Measurements from ENCODE around the gene LURAP1L. TPM values are rescaled to one million over a fixed set of nuclear protein-coding genes. Genes with fewer than 3 reads are reported as not detected.

The LURAP1L gene
- total RNA-seq, 1 experiment from 2014 or later = 0.13 TPM

DNA sequence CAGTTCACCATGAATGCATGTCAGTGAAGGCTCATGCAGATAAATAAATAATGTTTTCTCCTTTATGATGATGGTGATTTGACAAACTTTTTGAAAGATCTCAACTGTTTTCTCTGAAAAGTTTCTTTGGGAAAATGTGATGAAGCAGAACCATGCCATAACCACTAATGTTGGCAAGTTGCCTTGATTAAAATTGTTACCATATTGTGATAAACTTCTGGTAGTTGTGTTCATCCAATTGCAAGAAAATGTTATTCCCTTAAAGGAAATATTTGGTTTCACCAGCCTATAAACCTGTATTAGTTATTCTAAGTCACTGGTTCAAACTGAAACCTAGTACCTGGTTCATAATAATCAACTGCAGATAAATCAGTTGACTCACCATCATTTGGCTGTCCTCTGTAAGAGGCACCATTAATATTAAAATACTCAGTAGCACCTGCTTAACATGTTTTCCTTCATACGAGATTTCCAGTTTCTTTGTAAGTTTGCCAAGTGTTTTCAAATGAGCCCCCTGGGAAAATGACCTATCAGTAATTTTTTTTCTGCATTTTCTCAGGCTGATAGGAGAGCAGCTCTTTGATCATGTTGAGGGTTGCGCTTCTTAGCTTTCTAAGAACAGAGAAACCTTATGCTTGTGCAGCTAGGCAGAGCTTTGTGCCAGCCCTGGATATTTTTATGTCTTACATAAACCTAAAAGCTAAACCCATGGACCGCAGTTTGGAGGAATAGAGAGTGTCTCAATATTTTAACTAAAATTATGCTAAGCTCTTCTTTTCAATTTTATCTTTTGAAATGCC, 88.0 kb downstream of the LURAP1L start:
- H3K36me3 Mint-ChIP-seq (ENCODE audit: insufficient read depth in 1 of 3, low read depth in 3 of 3) = no peaks in the 10 kb centered on the region
- H3K27ac ChIP-seq (ENCODE audit: insufficient read length, low read depth, low read length) = no peak overlapping the region
- peaks cover 0 to 4% of the 10 kb centered on the region in 2 experiments; a peak in 4 of 5 replicates for H3K9me3 Mint-ChIP-seq
- H3K4me1 ChIP-seq (ENCODE audit: insufficient read depth, low read length) = no peaks in the 10 kb centered on the region
- H3T11ph ChIP-seq (ENCODE audit: low read length) = no peak overlapping the region
- no peak overlapping the region for H2BK5ac ChIP-seq (ENCODE audit: insufficient read length, low read length)
- H2BK15ac ChIP-seq (ENCODE audit: low read depth, low read length) = no peak overlapping the region
- TF ChIP-seq, protein P1, sequence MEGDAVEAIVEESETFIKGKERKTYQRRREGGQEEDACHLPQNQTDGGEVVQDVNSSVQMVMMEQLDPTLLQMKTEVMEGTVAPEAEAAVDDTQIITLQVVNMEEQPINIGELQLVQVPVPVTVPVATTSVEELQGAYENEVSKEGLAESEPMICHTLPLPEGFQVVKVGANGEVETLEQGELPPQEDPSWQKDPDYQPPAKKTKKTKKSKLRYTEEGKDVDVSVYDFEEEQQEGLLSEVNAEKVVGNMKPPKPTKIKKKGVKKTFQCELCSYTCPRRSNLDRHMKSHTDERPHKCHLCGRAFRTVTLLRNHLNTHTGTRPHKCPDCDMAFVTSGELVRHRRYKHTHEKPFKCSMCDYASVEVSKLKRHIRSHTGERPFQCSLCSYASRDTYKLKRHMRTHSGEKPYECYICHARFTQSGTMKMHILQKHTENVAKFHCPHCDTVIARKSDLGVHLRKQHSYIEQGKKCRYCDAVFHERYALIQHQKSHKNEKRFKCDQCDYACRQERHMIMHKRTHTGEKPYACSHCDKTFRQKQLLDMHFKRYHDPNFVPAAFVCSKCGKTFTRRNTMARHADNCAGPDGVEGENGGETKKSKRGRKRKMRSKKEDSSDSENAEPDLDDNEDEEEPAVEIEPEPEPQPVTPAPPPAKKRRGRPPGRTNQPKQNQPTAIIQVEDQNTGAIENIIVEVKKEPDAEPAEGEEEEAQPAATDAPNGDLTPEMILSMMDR (conservative IDR thresholded peaks at IDR 0.05) = no peak
- no peak overlapping the region for H4K91ac ChIP-seq (ENCODE audit: insufficient read length, low read depth, low read length)
- no peak overlapping the region for H3K9ac ChIP-seq (ENCODE audit: extremely low read depth, insufficient read length, low read length)
- H3K14ac ChIP-seq (ENCODE audit: insufficient read depth, low read length) = no peak overlapping the region
- H2AFZ ChIP-seq (ENCODE audit: low read length) = no peak overlapping the region
- no peak overlapping the region for H3K4ac ChIP-seq (ENCODE audit: low read depth, low read length)
- H3K27me3 ChIP-seq (ENCODE audit: insufficient read depth, low read length) = no peaks in the 10 kb centered on the region
- no peaks in the 10 kb centered on the region for H3K9me3 ChIP-seq (ENCODE audit: control insufficient read depth, low read depth, low read length)
- H2BK20ac ChIP-seq (ENCODE audit: low read depth, low read length, poor library complexity, severe bottlenecking) = no peak overlapping the region
- no peak overlapping the region for H3K56ac ChIP-seq (ENCODE audit: insufficient read length, low read depth, low read length)
- H3K79me1 ChIP-seq (ENCODE audit: insufficient read depth, low read depth, low read length, poor library complexity, severe bottlenecking) = no peaks in the 10 kb centered on the region
- no peak overlapping the region for H2BK12ac ChIP-seq (ENCODE audit: insufficient read length, low read depth, low read length)
- H3K4me3 Mint-ChIP-seq = no peak overlapping the region
- H3K18ac ChIP-seq (ENCODE audit: insufficient read length, low read depth, low read length) = no peak overlapping the region
- no peak overlapping the region for H2AK5ac ChIP-seq (ENCODE audit: insufficient read length, low read length)
- H4K8ac ChIP-seq (replicated peaks; ENCODE audit: insufficient read length, low read depth, low read length) = no peak overlapping the region
- no peak overlapping the region for H2BK120ac ChIP-seq (ENCODE audit: low read depth, low read length, poor library complexity, severe bottlenecking)
- DNase-seq = no peak
- no peak overlapping the region for H3K27ac Mint-ChIP-seq
- no peaks in the 10 kb centered on the region for H4K20me1 ChIP-seq (ENCODE audit: control insufficient read depth, insufficient read depth, insufficient read length)
- no peaks in the 10 kb centered on the region for H3K4me1 Mint-ChIP-seq
- no peaks in the 10 kb centered on the region for H3K79me2 ChIP-seq (ENCODE audit: insufficient read depth, low read length)
- no peak overlapping the region for H4K5ac ChIP-seq (ENCODE audit: insufficient read length, low read depth, low read length)
- H3K4me2 ChIP-seq (ENCODE audit: insufficient read depth, insufficient read length, low read length) = no peak overlapping the region
- no peaks in the 10 kb centered on the region for H3K27me3 Mint-ChIP-seq (ENCODE audit: low read depth)
- no peak overlapping the region for H3K23ac ChIP-seq (ENCODE audit: insufficient read length, low read depth, low read length)
- WGBS (ENCODE audit: extremely low coverage, insufficient read length, low lambda C conversion rate) = no CpG with 5 or more reads among the region's 3 CpGs
- no peaks in the 10 kb centered on the region for H3K23me2 ChIP-seq (ENCODE audit: insufficient read length, low read depth, low read length, poor library complexity, severe bottlenecking)

Measured in H9 (cell line).